T-helper 1 cell treated with Interleukin-12 subunit alpha and Interleukin-12 subunit beta and Interleukin-4 antibody, amounts not matched to agents 30 μg/mL and 1 μg/mL, for 36 hours (primary cell): ENCODE results near the gene TMEM92.
A peak's percentile ranks its signal among the peaks of the same experiment; 100 is the strongest.
"Not testable (repeated sequence)": the region's sequence is repeated elsewhere in the genome, so short reads cannot be mapped to it uniquely, and the experiment has no call there.

Experiments used
- H3K27ac Mint-ChIP-seq: one replicate; pipeline ENCODE4 v1.8.0; 2021; ENCODE audit warnings: mild to moderate bottlenecking, mixed read lengths
- H3K27me3 Mint-ChIP-seq: one replicate; pipeline ENCODE4 v1.8.0; 2021; ENCODE audit warnings: low read depth, mixed read lengths
- H3K36me3 Mint-ChIP-seq: one replicate; pipeline ENCODE4 v1.8.0; 2021; ENCODE audit warnings: low read depth, mixed read lengths
- H3K4me1 Mint-ChIP-seq: one replicate; pipeline ENCODE4 v1.8.0; 2021; ENCODE audit warnings: low read depth, mixed read lengths
- H3K4me3 Mint-ChIP-seq: one replicate; pipeline ENCODE4 v1.8.0; 2021; ENCODE audit warnings: mild to moderate bottlenecking, moderate library complexity, mixed read lengths
- H3K9me3 Mint-ChIP-seq: one replicate; pipeline ENCODE4 v1.8.0; 2021; ENCODE audit warnings: mixed read lengths

TMEM92 gene

DNA sequence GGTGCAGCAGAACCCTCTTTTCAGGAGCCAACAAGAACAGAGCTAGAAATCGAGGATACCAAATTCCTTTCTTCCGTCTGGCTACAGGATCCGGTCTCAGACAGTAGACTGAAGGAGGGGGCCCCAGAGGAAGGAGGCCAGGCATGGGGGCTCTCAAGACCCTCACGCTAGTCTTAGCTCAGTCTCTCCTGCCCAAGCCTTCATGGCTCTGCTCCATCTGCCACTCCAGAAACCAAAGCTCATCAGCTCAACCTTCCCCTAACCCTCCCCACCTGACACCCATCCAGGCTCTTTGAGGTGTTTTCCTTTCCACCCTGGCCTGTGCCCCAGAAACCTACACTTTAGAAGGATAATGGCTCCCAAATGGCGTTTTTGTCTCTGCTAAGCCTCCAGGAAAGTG is 6.2 kb upstream of the TMEM92 start:
- Mint-ChIP-seq H3K9me3 (no peaks in the 10 kb centered on the region), H3K36me3 (peaks cover 2% of the 10 kb centered on the region), H3K27me3 (peaks cover 6% of the 10 kb centered on the region), H3K4me1 (peaks cover 6% of the 10 kb centered on the region), H3K27ac (no peak overlapping the region), H3K4me3 (no peak overlapping the region)

DNA sequence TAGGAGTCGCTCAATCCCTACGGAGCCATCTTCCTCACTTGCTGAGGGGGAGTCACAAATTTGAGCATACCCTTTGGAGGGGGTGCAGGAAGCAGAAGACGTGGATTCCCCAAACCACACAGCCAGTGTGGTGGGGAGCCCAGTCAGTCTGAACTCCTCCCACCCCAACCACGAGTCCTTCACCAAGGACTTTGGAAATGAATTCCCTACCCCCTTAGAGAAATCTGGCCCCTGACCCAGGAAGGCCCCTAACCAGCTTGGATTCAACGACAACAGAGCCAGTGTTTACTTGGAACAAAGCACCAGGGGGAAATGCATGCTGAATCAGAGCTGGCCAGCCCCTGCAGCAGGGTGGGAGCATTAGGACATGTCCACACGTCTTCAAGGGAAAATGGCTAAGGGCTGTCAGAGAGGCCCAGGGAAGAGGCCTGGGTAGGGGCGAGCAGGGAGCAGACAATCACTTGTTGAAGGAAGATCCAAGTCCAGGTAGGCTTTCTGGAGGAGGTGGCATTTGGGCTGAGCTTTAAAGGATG is 5.5 kb upstream of the TMEM92 start:
- Mint-ChIP-seq H3K4me1 (peaks cover 6% of the 10 kb centered on the region), H3K4me3 (no peak overlapping the region), H3K9me3 (no peaks in the 10 kb centered on the region), H3K27ac (no peak overlapping the region), H3K27me3 (peaks cover 6% of the 10 kb centered on the region), H3K36me3 (peaks cover 2% of the 10 kb centered on the region)

DNA sequence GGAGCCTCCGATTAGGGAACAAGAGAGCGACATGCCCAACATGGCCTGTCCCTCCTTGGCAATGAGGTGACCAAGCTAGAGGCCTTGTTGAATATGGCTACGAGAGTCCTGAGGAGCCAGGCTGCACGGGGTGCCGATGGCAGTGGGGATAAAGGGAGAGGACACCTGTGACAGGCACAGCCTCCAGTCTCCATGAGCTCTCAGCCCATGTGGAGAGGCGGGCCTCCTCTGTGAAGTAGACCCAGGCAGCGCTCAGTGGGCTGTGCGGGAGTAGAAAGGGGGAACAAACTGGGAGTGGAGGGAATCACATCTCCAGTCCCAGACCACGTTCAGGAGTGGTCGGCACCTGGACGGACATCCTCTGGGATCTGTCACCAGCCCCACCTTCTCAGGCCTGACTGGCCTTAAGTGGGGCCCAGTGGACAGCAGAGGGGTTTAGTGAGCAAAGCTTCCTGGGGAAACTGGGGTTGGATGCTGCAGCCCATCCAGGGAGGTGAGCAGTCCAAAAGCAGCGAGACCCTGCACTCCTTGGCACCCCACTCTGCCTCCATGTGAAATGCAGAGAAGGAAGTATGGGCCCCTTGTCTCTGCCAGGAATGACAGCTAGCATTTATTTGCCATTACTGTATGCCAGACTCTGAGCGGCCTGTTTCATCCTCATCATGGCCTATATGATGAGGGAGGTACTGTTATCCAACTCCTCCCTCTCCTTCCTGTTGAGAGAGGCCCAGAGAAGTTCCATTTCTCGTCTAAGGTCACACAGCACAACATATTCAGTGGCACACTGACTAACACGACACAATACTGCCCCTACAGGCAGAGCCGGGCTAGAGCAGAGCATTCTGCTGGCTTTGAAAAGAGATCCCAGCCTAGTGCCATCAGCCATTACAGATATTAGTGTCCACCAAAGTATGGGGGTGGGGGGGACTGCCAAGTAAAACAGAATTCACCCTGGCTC is 4.5 kb upstream of the TMEM92 start:
- Mint-ChIP-seq H3K27me3 (peaks cover 14% of the 10 kb centered on the region), H3K4me1 (peaks cover 11% of the 10 kb centered on the region), H3K4me3 (no peak overlapping the region), H3K27ac (no peak overlapping the region), H3K36me3 (peaks cover 2% of the 10 kb centered on the region), H3K9me3 (no peaks in the 10 kb centered on the region)

DNA sequence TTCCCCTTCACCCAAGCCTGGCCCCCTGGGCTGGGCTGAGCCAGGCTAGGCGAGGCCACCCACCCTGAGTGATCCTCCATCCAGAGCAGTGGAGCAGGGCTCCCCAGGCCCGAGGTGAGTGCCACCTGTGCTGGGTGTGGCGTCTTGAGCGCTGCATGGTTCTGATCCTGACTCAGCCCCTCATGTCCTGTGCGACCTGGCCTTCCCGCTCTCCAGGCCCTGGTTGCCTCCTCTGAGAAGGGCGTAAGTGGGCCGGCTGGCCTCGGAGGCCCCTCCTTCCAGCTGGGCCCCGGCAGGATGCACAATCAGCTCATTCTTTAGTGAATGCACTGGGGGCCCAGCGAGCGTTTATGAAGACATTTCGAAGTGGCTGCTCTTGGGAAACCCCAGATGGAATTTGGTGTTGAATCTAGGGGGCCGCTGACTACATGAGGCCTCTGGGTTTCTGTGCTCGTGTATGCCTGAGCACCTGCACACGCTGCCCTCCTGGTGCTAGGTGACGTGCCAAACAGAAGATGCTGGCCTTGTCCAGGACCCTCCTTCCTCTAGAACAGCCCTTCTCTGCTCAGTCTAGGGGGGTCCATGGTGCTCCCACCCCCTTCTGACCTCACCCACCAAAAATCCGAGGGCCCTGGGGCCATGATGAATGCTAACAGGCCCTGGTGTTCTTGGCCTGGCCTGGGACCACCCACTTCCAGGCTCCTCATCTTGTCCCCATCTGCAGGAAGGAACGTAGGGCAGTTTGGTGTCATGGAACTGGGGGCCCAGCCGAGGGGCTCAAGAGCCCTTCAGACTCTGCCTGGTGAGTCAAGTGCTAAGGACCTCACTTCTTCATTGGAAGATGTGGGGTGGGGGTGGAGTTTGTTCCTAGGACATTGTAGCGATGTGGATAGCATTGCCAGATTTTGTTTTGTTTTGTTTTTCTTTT is 3.6 kb upstream of the TMEM92 start:
- no peak overlapping the region for H3K27ac Mint-ChIP-seq
- no peak overlapping the region for H3K4me3 Mint-ChIP-seq
- H3K4me1 Mint-ChIP-seq, result peaks cover 13% of the 10 kb centered on the region
- no peaks in the 10 kb centered on the region for H3K9me3 Mint-ChIP-seq
- peaks cover 2% of the 10 kb centered on the region for H3K36me3 Mint-ChIP-seq
- peaks cover 18% of the 10 kb centered on the region for H3K27me3 Mint-ChIP-seq

DNA sequence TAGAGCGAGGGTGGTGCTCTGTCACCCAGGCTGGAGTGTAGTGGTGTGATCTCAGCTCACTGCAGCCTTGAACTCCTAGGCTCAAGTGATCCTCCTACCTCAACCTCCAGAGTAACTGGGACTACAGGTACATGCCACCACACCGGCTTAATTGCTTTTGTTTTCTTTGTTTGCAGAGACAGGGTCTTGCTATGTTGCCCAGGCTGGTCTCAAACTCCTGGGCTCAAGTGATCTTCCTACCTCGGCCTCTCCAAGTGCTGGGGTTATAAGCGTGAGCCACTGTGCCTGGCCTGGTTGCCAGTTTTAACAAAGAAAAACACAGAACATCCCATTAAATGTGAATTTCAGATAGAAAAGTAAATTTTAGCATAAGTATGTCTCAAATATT is 2.9 kb upstream of the TMEM92 start:
- not testable (repeated sequence) for H3K9me3 Mint-ChIP-seq, H3K4me3 Mint-ChIP-seq, H3K36me3 Mint-ChIP-seq, H3K27ac Mint-ChIP-seq
- Mint-ChIP-seq H3K27me3 (peaks cover 18% of the 10 kb centered on the region), H3K4me1 (peaks cover 13% of the 10 kb centered on the region)

DNA sequence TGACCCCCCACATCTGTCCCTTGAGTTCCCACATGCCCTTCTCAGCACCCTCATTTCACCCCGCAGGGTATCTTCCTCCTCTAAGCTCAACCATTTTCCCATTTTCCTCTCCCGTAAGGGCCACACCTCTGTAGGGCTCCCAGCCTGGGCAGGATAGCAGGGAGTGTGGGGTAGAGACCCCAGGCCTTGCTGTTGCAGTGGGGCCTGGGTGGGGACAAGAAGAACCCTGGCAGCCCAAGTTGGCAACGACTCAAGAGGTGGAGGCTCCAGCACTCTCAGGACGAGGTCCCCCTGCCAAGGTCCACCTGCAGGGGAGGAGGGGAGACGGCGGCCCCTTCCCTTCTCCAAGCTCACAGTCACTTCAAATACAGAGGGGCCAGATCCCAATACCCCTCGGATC is 2.0 kb upstream of the TMEM92 start:
- H3K9me3 Mint-ChIP-seq, result no peaks in the 10 kb centered on the region
- peak overlapping the region; percentile 94 for H3K4me3 Mint-ChIP-seq
- H3K27me3 Mint-ChIP-seq, result peaks cover 24% of the 10 kb centered on the region
- H3K36me3 Mint-ChIP-seq, result peaks cover 2% of the 10 kb centered on the region
- peaks cover 18% of the 10 kb centered on the region for H3K4me1 Mint-ChIP-seq
- peak overlapping the region; percentile 80 for H3K27ac Mint-ChIP-seq

DNA sequence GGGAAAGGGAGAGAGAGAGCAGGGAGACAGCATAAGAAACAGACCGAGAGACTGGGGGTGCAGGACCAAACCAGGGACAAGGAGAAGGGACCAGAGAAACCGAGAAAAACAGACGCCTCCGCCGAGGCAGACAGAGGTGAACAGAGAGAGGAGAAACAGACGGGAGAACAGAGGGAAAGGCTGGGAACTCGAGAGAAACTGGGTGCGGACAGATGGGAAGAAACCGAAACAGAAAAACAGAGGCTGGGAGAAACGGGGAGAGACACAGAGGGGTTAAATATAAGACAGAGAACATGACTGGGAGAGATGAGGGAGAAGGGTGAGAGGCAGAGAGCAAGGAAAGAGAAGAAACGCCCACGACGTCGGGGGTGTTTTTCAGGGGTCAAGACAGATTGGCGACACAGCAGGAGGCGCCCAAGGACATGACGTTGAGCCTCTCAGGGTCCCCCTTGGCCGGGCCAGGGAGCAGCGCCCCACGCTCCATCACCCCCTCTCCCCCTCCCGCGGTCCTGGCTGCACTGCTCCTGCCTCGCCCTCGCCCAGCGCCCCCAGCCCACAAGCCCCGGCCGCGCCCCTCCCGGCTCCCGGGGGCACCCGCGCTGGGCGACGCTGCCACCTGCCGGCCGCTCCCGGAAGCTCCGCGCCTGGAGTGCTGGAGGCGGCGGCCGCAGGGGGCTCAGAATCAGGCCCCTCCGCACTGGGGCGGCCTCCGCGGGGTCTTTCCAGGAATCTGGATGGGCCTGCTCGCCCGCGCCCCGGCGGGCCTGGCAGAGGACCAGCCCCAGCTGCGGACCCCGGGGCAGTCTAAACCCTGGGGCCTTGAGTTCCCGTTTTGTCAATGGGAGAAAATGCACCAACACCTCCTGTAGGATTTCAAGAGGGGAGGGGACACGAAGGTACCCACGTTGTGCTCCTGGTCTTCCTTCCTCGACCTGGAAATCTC is 1.3 kb upstream of the TMEM92 start:
- Mint-ChIP-seq H3K4me1 (peaks cover 18% of the 10 kb centered on the region), H3K27ac (peak overlapping the region; percentile 80), H3K9me3 (no peaks in the 10 kb centered on the region), H3K36me3 (peaks cover 2% of the 10 kb centered on the region), H3K4me3 (peak overlapping the region; percentile 94), H3K27me3 (peaks cover 24% of the 10 kb centered on the region)

DNA sequence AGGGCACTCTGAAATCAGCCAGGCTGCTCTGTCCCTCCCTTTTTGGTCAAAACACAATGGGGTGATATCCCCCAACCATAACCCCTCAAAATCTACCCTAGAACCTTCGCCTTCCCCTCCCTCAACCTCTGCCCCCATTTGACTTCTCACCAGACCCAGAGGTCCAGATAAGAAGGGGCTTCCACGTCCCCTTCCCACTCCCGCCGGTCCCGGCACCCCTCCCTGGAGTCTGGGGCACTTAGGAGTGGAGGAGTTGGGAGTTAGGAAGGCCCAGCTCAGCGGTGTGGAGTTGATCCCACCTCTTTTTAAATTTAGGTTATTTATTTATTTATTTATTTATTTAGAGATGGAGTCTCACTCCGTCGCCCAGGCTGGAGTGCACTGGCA is 619 bp upstream of the TMEM92 start:
- no peak overlapping the region for H3K27ac Mint-ChIP-seq
- H3K4me3 Mint-ChIP-seq, result peak overlapping the region; percentile 48

DNA sequence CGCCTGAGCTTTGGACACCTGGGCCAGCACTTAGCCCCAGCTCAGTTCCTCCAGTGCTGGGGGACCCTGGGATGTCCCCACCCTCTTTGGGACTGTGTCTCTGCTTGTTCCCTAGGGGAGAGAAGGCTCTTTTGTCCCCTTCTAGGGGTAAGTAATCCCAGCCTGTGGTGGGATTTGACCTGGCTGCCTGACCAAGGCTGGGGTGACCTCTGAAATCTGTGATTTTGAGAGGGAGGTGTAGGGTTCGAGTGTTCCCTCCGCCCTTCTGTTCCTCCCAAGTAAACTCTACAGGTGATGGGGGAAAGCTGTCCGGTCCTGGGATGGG is 593 bp downstream of the TMEM92 start:
- H3K9me3 Mint-ChIP-seq, result no peaks in the 10 kb centered on the region
- peaks cover 2% of the 10 kb centered on the region for H3K36me3 Mint-ChIP-seq
- peaks cover 24% of the 10 kb centered on the region for H3K27me3 Mint-ChIP-seq
- H3K4me3 Mint-ChIP-seq, result peak overlapping the region; percentile 52
- peaks cover 18% of the 10 kb centered on the region for H3K4me1 Mint-ChIP-seq
- no peak overlapping the region for H3K27ac Mint-ChIP-seq

More for the DNA sequence above, 619 bp upstream of the TMEM92 start:
- no peaks in the 10 kb centered on the region for H3K9me3 Mint-ChIP-seq
- H3K4me1 Mint-ChIP-seq, result peaks cover 18% of the 10 kb centered on the region
- H3K27me3 Mint-ChIP-seq, result peaks cover 24% of the 10 kb centered on the region
- peaks cover 2% of the 10 kb centered on the region for H3K36me3 Mint-ChIP-seq

DNA sequence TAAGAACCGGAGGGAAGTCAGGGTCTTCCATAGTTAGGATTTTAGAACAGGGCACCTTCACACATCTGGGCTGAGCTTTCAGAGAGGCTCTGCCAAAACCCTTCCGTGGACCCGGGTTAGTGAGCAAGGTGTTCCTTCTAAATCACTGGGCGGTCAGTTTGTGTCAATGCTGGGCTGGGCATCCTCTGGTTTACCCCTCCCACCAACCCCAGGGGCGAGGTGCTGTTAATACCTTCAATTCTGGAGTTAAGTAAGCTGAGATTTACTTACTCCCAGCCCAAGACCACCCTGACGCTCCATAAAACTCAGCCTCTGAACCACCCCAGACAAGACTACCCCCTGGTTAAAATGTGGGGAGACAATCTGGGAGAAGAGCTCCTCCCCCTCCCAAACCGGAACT is 1.0 kb downstream of the TMEM92 start:
- H3K27me3 Mint-ChIP-seq, result peaks cover 24% of the 10 kb centered on the region
- no peaks in the 10 kb centered on the region for H3K9me3 Mint-ChIP-seq
- no peak overlapping the region for H3K4me3 Mint-ChIP-seq
- no peak overlapping the region for H3K27ac Mint-ChIP-seq
- peaks cover 2% of the 10 kb centered on the region for H3K36me3 Mint-ChIP-seq
- H3K4me1 Mint-ChIP-seq, result peaks cover 21% of the 10 kb centered on the region

DNA sequence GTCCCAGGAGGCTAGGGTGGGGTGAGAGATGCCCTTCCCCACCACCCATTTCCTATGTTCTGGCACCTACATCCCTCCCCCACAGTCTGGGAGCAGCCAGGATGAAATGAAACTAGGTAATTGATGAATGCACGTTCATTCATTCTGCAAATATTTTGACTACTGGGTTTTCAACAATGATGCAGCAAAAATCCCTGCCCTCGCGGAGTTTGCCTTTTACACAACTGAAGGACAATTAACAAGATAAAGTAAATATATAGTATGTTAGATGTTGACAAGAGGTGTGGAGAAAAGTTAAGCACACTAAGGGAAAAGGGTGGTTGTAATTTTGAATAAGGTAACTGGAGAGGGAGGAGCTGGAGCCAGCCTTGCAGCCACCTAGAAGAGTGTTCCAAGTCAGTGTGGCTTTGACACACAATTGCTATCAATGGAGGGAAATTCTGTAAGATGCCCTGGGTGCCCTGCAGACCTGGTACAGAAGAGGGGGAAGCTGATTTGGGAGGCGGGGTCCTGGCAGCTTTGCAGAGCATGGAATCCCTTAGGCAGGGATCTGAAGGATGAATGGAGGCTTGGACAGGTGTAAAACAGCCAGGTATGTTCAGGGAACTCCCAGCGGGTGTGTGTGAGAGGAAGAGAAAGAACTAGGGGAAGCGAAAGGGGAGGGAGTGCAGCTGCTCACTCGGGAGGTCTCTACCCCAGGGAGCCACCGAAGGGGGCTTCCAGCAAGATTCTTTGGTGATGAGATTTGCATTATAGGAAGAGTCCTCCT is 2.5 kb downstream of the TMEM92 start:
- peaks cover 2% of the 10 kb centered on the region for H3K9me3 Mint-ChIP-seq
- H3K36me3 Mint-ChIP-seq, result peaks cover 4% of the 10 kb centered on the region
- H3K4me3 Mint-ChIP-seq, result no peak overlapping the region
- H3K27me3 Mint-ChIP-seq, result peaks cover 24% of the 10 kb centered on the region
- H3K4me1 Mint-ChIP-seq, result peaks cover 24% of the 10 kb centered on the region
- H3K27ac Mint-ChIP-seq, result no peak overlapping the region

DNA sequence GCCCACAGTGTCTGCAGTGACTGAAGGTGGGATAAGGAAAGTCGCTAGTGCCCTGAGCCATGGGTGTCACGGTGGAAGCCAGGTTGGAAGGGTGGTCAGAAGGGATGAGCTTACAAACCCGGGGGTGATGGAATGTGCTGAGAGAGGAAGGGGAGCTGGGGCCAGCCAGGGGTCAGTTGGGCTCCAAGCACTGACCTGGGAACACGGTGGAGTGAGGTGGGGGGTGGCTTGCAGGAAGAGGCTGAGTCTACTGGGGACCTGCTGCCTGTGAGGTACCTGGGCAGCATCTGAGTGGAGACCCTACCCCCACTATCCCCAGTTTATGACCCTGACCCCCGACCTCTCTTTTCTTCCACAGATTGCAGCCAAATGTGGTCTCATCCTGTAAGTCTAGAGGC is 3.1 kb downstream of the TMEM92 start:
- H3K27ac Mint-ChIP-seq, result no peak overlapping the region
- no peak overlapping the region for H3K4me3 Mint-ChIP-seq
- peaks cover 24% of the 10 kb centered on the region for H3K27me3 Mint-ChIP-seq
- peaks cover 26% of the 10 kb centered on the region for H3K4me1 Mint-ChIP-seq
- H3K9me3 Mint-ChIP-seq, result peaks cover 6% of the 10 kb centered on the region
- peaks cover 8% of the 10 kb centered on the region for H3K36me3 Mint-ChIP-seq

DNA sequence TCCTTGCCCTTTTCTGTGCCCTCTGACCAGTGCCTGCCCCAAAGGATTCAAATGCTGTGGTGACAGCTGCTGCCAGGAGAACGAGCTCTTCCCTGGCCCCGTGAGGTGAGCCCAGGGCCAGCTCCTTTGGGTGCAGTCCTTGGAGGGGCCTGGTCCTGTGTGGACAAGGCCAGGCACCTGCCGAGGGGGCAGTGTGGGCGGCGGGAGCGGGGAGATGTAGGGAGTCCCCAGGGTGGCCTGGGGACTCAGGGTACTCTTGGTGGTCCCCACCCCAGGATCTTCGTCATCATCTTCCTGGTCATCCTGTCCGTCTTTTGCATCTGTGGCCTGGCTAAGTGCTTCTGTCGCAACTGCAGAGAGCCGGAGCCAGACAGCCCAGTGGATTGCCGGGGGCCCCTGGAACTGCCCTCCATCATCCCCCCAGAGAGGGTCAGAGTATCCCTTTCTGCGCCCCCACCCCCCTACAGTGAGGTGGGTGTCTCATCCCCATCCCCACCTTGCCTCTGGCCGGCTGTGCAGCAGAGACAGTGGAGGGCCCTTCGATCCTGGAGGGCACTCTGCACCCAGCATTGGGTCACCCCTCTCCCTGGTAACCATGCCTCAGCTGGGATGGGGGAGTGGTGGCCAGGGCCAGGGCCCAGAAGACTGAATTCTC is 4.4 kb downstream of the TMEM92 start:
- Mint-ChIP-seq H3K27me3 (peaks cover 18% of the 10 kb centered on the region), H3K9me3 (peaks cover 11% of the 10 kb centered on the region)

More for the DNA sequence above, 4.4 kb downstream of the TMEM92 start:
- Mint-ChIP-seq H3K4me3 (no peak overlapping the region), H3K36me3 (peaks cover 12% of the 10 kb centered on the region), H3K4me1 (peaks cover 29% of the 10 kb centered on the region), H3K27ac (no peak overlapping the region)
